HCT116 (cell line): ENCODE data around the gene HDLBP. TPM values are rescaled to one million over a fixed set of nuclear protein-coding genes. Genes with fewer than 3 reads are reported as not detected.

Experiments
- ATAC-seq: fragments of 200-7000 bp; cut with Tn5 transposase; 2 replicates; pipeline ENCODE4 v1.9.1; 2020; ENCODE audit warnings: mild to moderate bottlenecking, moderate library complexity
- BruUV-seq: library from RNA; stranded (reverse); fragments of 400-500 nt; replicated peaks from 2 replicates; lab custom pipeline; 2021; lab: Mats Ljungman, UMichigan
- CTCF ChIA-PET: fragments of 300-600 bp; sonication (Branson Sonifier 250); formaldehyde crosslinking; loops from one replicate; lab custom pipeline; 2021; ENCODE audit warnings: antibody characterized with exemption; lab: Charles Lee
- POLR2A ChIA-PET: fragments of 300-600, 350-600 bp; sonication (Branson Sonifier 250); formaldehyde crosslinking; loops from one replicate; lab custom pipeline; 2021; ENCODE audit warnings: antibody characterized with exemption; lab: Charles Lee
- RAD21 ChIA-PET, 2 experiments: fragments of 300-600 bp; sonication (Branson Sonifier 250); formaldehyde crosslinking; loops; one replicate each; lab custom pipeline; 2023; ENCODE audit warnings: low total read pairs in 2 of 2; ENCODE audit not compliant: uncharacterized antibody in 2 of 2, unreplicated experiment in 2 of 2, low non-redundant PET in 1 of 2; lab: Charles Lee
- DNase-seq: peaks from one replicate; pipeline ENCODE4 v3.0.0-alpha.2; 2010; ENCODE audit warnings: low read depth, low spot score
- H2AFZ ChIP-seq: fragments of 200-600 bp; shearing (Covaris generic), sonication (generic); 2 replicates; pipeline ENCODE4 v1.6.1; 2017; ENCODE audit warnings: low read depth, mixed run types, mixed read lengths, antibody characterized with exemption, low read length; ENCODE audit not compliant: poor library complexity, severe bottlenecking
- H3K27ac ChIP-seq: 2 replicates; pipeline ENCODE4 v1.5.1; 2012; ENCODE audit warnings: low read depth, low read length
- H3K27me3 ChIP-seq: fragments of 200-600 bp; sonication (generic); 2 replicates; pipeline ENCODE4 v1.6.1; 2016; ENCODE audit warnings: mixed run types, low read length, mixed read lengths; ENCODE audit not compliant: insufficient read depth
- H3K36me3 ChIP-seq, 2 experiments: fragments of 200-500 bp in 1 of 2; fragments of 200-600 bp in 1 of 2; sonication (Bioruptor generic) in 1 of 2; sonication (generic) in 1 of 2; 2 replicates each; pipeline versions ENCODE4 v1.5.1 to v1.6.1; 2014 to 2016; ENCODE audit warnings: low read length in 2 of 2, inconsistent platforms in 1 of 2, mixed read lengths in 1 of 2, mixed run types in 1 of 2; ENCODE audit not compliant: insufficient read depth in 2 of 2, control insufficient read depth in 1 of 2
- H3K4me1 ChIP-seq, 2 experiments: fragments of 200-600 bp in 1 of 2; sonication (generic) in 1 of 2; 2 replicates each; pipeline versions ENCODE4 v1.5.1 to v1.6.1; 2012 to 2017; ENCODE audit warnings: low read length in 2 of 2, inconsistent platforms in 1 of 2, mild to moderate bottlenecking in 1 of 2, mixed read lengths in 1 of 2, mixed run types in 1 of 2, moderate library complexity in 1 of 2; ENCODE audit not compliant: insufficient read depth in 2 of 2, control insufficient read depth in 1 of 2
- H3K4me2 ChIP-seq: fragments of 200-600 bp; sonication (generic); 2 replicates; pipeline ENCODE4 v1.6.1; 2017; ENCODE audit warnings: mixed run types, low read length, mixed read lengths
- H3K4me3 ChIP-seq, 2 experiments: fragments of 200-600 bp in 1 of 2; sonication (generic) in 1 of 2; replicated peaks in 1 of 2; 2 replicates each; pipeline ENCODE4 v1.5.1; 2011 to 2016; ENCODE audit warnings: low read length in 2 of 2, control low read depth in 1 of 2, low read depth in 1 of 2, mild to moderate bottlenecking in 1 of 2, mixed read lengths in 1 of 2, mixed run types in 1 of 2
- H3K79me2 ChIP-seq: fragments of 200-600 bp; sonication (generic); 2 replicates; pipeline ENCODE4 v1.6.1; 2017; ENCODE audit warnings: mild to moderate bottlenecking, mixed run types, low read length, moderate library complexity, mixed read lengths; ENCODE audit not compliant: insufficient read depth
- H3K9ac ChIP-seq: fragments of 200-600 bp; sonication (generic); 2 replicates; pipeline ENCODE4 v1.6.1; 2016; ENCODE audit warnings: low read length, mixed read lengths
- H3K9me2 ChIP-seq: fragments of 200-600 bp; sonication (generic), shearing (Covaris generic); 2 replicates; pipeline ENCODE4 v1.6.1; 2017; ENCODE audit warnings: mixed run types, mild to moderate bottlenecking, moderate library complexity; ENCODE audit not compliant: insufficient read depth
- H3K9me3 ChIP-seq, 2 experiments: fragments of 200-500 bp in 1 of 2; fragments of 200-600 bp in 1 of 2; sonication (Bioruptor generic) in 1 of 2; sonication (generic) in 1 of 2; 2 replicates each; pipeline ENCODE4 v1.6.1; 2014 to 2017; ENCODE audit warnings: low read length in 2 of 2, mixed read lengths in 2 of 2, inconsistent platforms in 1 of 2, low read depth in 1 of 2, mild to moderate bottlenecking in 1 of 2, mixed run types in 1 of 2, moderate library complexity in 1 of 2; ENCODE audit not compliant: control insufficient read depth in 1 of 2, insufficient read depth in 1 of 2
- H4K20me1 ChIP-seq: fragments of 200-600 bp; sonication (generic), shearing (Covaris generic); 2 replicates; pipeline ENCODE4 v1.6.1; 2017; ENCODE audit warnings: mixed run types, mild to moderate bottlenecking, moderate library complexity; ENCODE audit not compliant: insufficient read depth
- EZH2 ChIP-seq: fragments of 200-600 bp; sonication (generic); IDR thresholded peaks from 2 replicates; pipeline ENCODE4 v1.6.1; 2017; ENCODE audit warnings: antibody characterized with exemption, mixed run types
- JUND ChIP-seq: IDR thresholded peaks from 2 replicates; pipeline ENCODE4 v1.6.1; 2012
- POLR2AphosphoS5 ChIP-seq: IDR thresholded peaks from 2 replicates; pipeline ENCODE4 v1.6.1; 2011; ENCODE audit warnings: mild to moderate bottlenecking, low read depth, low read length, moderate library complexity
- intact Hi-C: fragments of 100-400 bp; cut with micrococcal nuclease; formaldehyde crosslinking; loops from 2 replicates; pipeline ENCODE4 v1.10.0; 2022
- total RNA-seq: library from RNA; stranded (reverse); gene quantifications from one replicate; pipeline ENCODE4 v1.2.1, GENCODE V29; 2021; ENCODE audit not compliant: unreplicated experiment
- TF ChIP-seq, protein P1 (sequence below), 3 experiments: fragments of 200-600 bp in 1 of 3; sonication (generic) in 1 of 3; IDR thresholded peaks in 2 of 3; conservative IDR thresholded peaks in 1 of 3; 2 replicates each; pipeline ENCODE4 v1.5.1; 2012 to 2017; ENCODE audit warnings: low read depth in 2 of 3, low read length in 2 of 3, antibody characterized with exemption in 1 of 3, borderline replicate concordance in 1 of 3, control low read depth in 1 of 3, mild to moderate bottlenecking in 1 of 3, mixed read lengths in 1 of 3, mixed run types in 1 of 3, moderate library complexity in 1 of 3; ENCODE audit not compliant: insufficient read depth in 1 of 3

HDLBP gene
- total RNA-seq, 1 experiment from 2014 or later = 462 TPM

DNA sequence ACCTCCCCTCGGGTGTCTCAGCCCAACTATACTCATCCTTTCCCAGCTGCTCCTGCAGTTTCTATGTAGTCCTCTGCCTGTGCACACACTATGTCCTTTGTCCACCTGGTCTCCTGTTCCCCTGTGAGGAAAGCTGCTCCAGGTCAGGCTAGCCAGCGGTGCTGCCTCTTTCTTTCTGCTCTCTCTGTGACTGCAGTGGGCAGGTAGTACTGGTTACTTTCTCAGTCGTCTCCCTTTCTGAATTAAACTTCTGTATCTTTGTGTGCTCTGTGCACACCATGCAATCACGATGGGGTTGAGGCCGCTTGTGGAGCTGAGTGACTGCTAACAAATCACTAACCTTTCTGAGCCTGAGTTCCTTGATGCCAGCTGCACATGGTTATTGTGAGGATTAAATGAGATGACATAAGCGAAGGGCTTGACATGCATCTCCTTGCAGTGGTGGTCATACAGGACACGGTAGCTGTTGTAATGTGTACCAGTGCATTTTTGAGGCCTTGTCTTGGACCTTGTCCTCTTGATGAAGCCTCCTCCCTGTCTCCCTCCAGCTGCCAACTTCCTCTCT is 44.1 kb upstream of the HDLBP start:
- POLR2A ChIA-PET = no interaction called here
- no peak for ATAC-seq
- Histone ChIP-seq H3K4me2 (no peak overlapping the region), H3K9me3 (no peaks in the 10 kb centered on the region), H3K4me1 (peaks cover 11 to 16% of the 10 kb centered on the region in 2 experiments), H3K36me3 (0 out of 4 replicates have a peak, but pooled peaks cover 0 to 3% of the 10 kb centered on the region in 2 experiments), H3K9ac (no peak overlapping the region), H3K9me2 (no peaks in the 10 kb centered on the region), H3K79me2 (peaks cover 73% of the 10 kb centered on the region), H4K20me1 (peaks cover 5% of the 10 kb centered on the region; the same call in 1 of the 2 replicates), H3K4me3 (no peak overlapping the region), H3K27ac (no peak overlapping the region), H2AFZ (no peak overlapping the region), H3K27me3 (no peaks in the 10 kb centered on the region)
- intact Hi-C loops = loop anchor here (5.0 kb wide), 5 partner anchors 148 to 523 kb away; partner anchors contain the start of genes ATG4B, BOK, ING5 and STK25
- DNase-seq = no peak
- TF ChIP-seq POLR2AphosphoS5 (no peak), JUND (no peak), EZH2 (no peak)
- CTCF ChIA-PET = no interaction called here
- RAD21 ChIA-PET = no interaction called here
- no TSS peak for BruUV-seq

DNA sequence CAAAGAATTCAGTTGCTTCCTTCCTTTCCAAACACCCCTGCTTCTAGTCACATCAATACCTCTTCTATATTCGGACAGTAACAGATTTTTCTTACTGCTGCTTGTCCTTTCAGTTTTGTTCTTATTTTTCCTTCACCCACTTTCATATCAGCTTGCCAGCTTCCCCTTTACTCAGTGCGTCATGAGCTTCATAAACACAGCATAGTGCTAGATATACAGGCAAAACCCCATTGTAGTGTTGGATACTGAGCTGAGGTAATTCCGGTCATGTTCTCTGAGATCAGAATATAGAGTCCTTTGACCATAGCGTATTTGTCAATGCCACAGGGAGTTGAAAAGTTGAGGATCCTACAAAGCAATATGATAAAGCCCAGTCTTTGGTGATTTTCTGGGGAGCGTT is 43.0 kb upstream of the HDLBP start:
- intact Hi-C loops = loop anchor here (5.0 kb wide), 5 partner anchors 149 to 524 kb away; partner anchors contain the start of genes ATG4B, BOK, ING5 and STK25
- Histone ChIP-seq H3K27ac (no peak overlapping the region), H3K4me1 (peaks cover 17 to 22% of the 10 kb centered on the region in 2 experiments), H3K9me2 (no peaks in the 10 kb centered on the region), H3K4me2 (no peak overlapping the region), H3K27me3 (no peaks in the 10 kb centered on the region), H3K79me2 (peaks cover 63% of the 10 kb centered on the region), H4K20me1 (no peaks in the 10 kb centered on the region; the same call in 1 of the 2 replicates), H3K9me3 (no peaks in the 10 kb centered on the region), H3K9ac (no peak overlapping the region), H3K36me3 (peaks cover 0 to 2% of the 10 kb centered on the region in 2 experiments; a peak in 1 of 4 replicates), H2AFZ (no peak overlapping the region), H3K4me3 (no peak overlapping the region)
- TF ChIP-seq, protein P1, sequence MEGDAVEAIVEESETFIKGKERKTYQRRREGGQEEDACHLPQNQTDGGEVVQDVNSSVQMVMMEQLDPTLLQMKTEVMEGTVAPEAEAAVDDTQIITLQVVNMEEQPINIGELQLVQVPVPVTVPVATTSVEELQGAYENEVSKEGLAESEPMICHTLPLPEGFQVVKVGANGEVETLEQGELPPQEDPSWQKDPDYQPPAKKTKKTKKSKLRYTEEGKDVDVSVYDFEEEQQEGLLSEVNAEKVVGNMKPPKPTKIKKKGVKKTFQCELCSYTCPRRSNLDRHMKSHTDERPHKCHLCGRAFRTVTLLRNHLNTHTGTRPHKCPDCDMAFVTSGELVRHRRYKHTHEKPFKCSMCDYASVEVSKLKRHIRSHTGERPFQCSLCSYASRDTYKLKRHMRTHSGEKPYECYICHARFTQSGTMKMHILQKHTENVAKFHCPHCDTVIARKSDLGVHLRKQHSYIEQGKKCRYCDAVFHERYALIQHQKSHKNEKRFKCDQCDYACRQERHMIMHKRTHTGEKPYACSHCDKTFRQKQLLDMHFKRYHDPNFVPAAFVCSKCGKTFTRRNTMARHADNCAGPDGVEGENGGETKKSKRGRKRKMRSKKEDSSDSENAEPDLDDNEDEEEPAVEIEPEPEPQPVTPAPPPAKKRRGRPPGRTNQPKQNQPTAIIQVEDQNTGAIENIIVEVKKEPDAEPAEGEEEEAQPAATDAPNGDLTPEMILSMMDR (IDR thresholded peaks at IDR 0.05 in 2 of 3, conservative IDR thresholded peaks at IDR 0.05 in 1 of 3; ENCODE audit: borderline replicate concordance in 1 of 3, insufficient read depth in 1 of 3, low read depth in 2 of 3, low read length in 2 of 3) = no peak
- BruUV-seq = no TSS peak
- ChIA-PET POLR2A (no interaction called here), RAD21 (no interaction called here), CTCF (no interaction called here)
- ATAC-seq = no peak
- no peak for DNase-seq
